HG02870 (cell line): Measurements from ENCODE around the gene SLC2A1.
A peak's percentile ranks its signal among the peaks of the same experiment; 100 is the strongest.
"Not testable (repeated sequence)": the region's sequence is repeated elsewhere in the genome, so short reads cannot be mapped to it uniquely, and the experiment has no call there.

ENCODE experiments used
- ATAC-seq: cut with Tn5 transposase; IDR thresholded peaks from one replicate; pipeline ENCODE4 v1.9.1; 2021; ENCODE audit warnings: mild to moderate bottlenecking, moderate library complexity; ENCODE audit not compliant: unreplicated experiment

SLC2A1 gene

GRCh38 chr1:42930178-42931107 is 28.2 kb downstream of the SLC2A1 start:
- no peak for ATAC-seq

GRCh38 chr1:42929434-42930177 is 29.1 kb downstream of the SLC2A1 start:
- no peak for ATAC-seq

DNA sequence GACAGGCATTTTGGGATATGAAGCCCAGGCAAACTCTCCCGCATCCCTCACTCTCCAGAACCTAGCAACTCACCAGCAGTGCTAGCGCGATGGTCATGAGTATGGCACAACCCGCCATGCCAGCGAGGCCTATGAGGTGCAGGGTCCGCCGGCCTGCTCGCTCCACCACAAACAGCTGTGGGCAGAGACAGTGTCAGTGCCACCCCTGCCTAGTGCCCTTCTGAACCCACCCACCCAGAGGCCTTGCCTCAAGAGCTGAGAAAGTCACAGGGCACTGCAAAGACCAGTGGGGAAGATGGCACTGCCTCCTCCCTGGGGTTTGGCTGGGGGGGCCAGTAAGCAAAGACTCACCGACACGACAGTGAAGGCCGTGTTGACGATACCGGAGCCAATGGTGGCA is 29.8 kb downstream of the SLC2A1 start:
- ATAC-seq, result no peak

DNA sequence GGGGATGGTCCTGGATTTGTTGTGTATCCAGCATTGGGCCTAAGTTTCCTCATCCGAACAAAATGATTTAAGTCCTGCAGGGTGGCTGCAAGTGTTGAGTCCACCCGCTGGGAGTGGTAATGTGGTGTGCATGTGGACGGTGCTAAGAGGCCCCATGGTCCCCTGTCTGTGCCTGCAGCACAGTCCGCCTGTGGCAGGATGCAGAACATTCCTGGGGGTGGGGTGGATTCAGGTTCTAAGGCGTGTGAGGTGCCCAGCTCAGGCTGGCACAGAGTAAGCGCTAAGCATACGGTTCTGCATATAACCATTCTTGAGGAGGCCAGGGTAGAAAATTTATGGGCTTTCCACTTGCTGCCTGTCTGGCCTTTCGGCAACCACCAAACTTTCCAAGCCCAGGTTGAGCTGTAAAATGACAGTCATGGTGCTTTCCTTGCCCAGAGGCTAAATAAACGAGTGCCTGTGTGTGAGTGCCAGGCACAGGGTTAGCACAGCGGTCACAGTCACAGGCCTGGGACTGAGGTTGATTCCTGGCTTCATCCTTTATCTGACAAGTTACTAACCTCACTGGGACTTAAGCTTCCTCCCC is 30.7 kb downstream of the SLC2A1 start:
- ATAC-seq, result no peak

- no peak for ATAC-seq
Measured at GRCh38 chr1:42927274-42927841, 31.3 kb downstream of the SLC2A1 start.

- no peak for ATAC-seq
Measured at GRCh38 chr1:42926879-42927242, 31.8 kb downstream of the SLC2A1 start.

DNA sequence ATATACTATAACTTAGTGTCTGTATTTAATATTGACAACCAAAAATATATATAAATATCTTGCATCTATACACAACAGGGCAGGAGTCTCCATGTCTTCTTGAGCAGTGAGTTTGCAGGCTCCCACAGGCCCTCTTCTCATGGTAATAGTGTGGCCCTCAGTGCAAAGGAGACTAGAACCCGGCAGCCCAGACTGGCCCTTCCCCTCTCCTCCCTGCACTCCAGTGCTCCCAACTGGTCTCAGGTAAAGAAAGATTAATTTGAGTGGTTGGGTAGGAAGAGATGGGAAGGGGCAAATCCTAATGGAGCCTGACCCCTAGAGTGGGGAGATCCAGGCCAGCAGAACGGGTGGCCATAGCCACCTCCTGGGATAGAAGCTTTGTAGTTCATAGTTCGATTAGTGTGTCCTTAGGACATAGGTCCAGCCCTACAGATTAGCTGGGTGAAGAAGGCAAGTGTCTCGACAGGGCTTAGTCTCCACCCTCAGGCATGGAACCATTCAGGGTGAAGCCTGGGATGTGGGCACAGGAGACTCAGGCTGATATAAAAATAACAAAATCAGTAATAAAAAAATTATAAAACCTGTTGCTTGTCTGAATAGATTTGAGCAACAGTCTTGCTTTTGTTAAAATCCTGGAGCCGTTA is 32.3 kb downstream of the SLC2A1 start:
- ATAC-seq, result no peak

DNA sequence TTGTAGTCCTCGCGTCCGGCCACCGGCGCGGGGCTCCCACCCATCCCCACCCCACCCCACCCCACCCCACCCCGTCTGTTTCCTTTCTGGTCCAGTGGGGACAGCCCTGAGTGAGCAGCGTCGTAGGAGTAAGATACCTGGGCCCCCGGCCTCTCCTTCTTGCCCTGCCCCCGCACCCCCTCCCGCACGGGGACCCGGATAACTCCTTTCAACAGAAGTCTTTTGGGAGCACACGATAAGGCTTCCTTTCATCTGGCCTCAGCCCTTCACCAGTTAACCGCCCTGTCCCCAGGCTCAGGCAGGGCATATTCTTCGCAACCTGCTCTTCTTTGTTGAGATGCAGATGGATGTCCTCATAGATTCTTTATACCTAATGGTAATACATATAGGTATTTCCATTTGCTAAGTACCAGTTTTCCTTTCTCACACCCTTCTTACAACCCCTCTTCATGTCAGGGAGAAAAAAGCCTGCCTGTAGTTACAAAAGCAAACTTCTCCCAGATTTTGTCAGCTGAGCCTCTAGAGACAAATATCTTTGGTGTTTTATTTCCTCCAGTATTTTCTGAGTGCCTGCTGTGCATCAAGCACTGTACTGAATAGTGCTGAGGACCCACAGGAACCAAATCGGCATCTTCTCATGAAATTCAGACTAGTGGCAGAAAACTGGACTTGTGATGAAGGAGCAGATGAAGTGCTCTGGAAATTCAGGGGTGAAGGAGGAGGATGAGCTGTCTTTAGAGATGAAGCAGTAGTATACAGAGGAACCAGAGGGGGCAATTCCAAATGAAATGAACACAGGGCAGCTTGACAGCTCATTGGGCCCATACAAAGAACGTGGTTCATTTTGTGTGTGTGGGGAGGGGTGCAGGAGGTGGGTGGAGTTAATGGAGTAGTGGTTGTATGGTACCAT is 33.6 kb downstream of the SLC2A1 start:
- ATAC-seq, result no peak

- peak; percentile 86 for ATAC-seq
Measured at GRCh38 chr1:42924082-42924850, 34.4 kb downstream of the SLC2A1 start.

GRCh38 chr1:42923367-42924081 is 35.1 kb downstream of the SLC2A1 start:
- no peak for ATAC-seq

GRCh38 chr1:42922687-42923366 is 35.8 kb downstream of the SLC2A1 start:
- no peak for ATAC-seq

DNA sequence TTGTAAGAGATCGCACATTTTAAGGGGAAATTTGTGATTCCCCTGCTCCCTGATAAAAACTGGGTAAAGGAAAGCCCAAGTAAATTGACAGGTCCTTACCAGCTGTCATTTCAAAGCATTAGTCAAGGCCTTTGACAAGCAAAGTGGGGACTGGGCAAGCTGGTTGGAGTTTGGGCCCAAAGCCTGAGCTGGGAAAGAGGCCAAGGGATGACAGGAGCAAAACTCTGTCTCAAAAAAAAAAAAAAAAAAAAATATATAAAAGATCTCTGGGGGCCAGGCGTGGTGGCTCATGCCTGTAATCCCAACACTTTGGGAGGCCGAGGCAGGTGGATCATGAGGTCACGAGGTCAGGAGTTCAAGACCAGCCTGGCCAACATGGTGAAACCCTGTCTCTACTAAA is 36.9 kb downstream of the SLC2A1 start:
- no peak for ATAC-seq

GRCh38 chr1:42919651-42920050 is 39.0 kb downstream of the SLC2A1 start:
- ATAC-seq, result not testable (repeated sequence)

- no peak for ATAC-seq
Measured at GRCh38 chr1:42917241-42917495, 41.5 kb downstream of the SLC2A1 start.

DNA sequence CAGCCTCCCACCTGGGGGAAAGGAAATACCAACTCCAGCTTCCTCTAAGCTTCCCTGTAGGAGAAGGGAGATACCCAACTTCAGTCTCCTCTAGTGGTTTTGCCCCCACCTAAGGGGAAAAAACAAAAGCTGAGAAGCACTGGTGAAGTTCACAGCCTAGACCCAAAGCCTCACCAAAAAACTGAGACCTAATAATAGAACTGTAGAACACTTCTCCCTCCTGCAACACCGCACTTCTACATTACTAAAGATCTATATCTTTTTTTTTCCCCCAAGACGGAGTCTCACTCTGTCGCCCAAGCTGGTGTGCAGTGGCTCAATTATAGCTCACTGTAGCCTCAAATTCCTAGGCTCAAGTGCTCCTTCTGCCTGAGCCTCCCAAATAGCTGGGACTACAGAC is 43.2 kb downstream of the SLC2A1 start:
- no peak for ATAC-seq

- ATAC-seq, result no peak
Measured at GRCh38 chr1:42914092-42914627, 44.5 kb downstream of the SLC2A1 start.

- ATAC-seq, result no peak
Measured at GRCh38 chr1:42913426-42914091, 45.1 kb downstream of the SLC2A1 start.
